Fibroblast of lung (primary cell): ENCODE results near the gene SERPINB10. TPM values are rescaled to one million over a fixed set of nuclear protein-coding genes. Genes with fewer than 3 reads are reported as not detected.

ENCODE experiments used
- DNase-seq, 2 donors: peaks; one replicate each; pipeline versions ENCODE4 v3.0.0 to v3.0.0-alpha.2; 2010; ENCODE audit warnings: low read depth in 2 of 2
- H2AFZ ChIP-seq: 2 replicates; pipeline ENCODE4 v1.5.1; 2012; ENCODE audit warnings: low read length, control low read depth, inconsistent platforms
- H3K27ac ChIP-seq: 2 replicates; pipeline ENCODE4 v1.5.1; 2011; ENCODE audit warnings: low read length, control low read depth; ENCODE audit not compliant: insufficient read depth
- H3K27me3 ChIP-seq: 2 replicates; pipeline ENCODE4 v1.5.1; 2011; ENCODE audit warnings: mild to moderate bottlenecking, low read length; ENCODE audit not compliant: control insufficient read depth, insufficient read depth
- H3K36me3 ChIP-seq: 2 replicates; pipeline ENCODE4 v1.5.1; 2011; ENCODE audit warnings: low read length; ENCODE audit not compliant: control insufficient read depth, insufficient read depth
- H3K4me1 ChIP-seq: 2 replicates; pipeline ENCODE4 v1.5.1; 2011; ENCODE audit warnings: low read length; ENCODE audit not compliant: control insufficient read depth, insufficient read depth; ENCODE audit errors: extremely low read depth
- H3K4me2 ChIP-seq: 2 replicates; pipeline ENCODE4 v1.5.1; 2011; ENCODE audit warnings: low read length, control low read depth; ENCODE audit not compliant: insufficient read depth; ENCODE audit errors: extremely low read depth
- H3K4me3 ChIP-seq, 4 experiments: fragments of 200-600 bp in 1 of 4; sonication (generic) in 1 of 4; replicated peaks in 1 of 4; 2 replicates each; pipeline ENCODE4 v1.5.1; 2011 to 2016; ENCODE audit warnings: low read length in 4 of 4, low read depth in 3 of 4, mild to moderate bottlenecking in 3 of 4, control low read depth in 2 of 4, inconsistent platforms in 1 of 4, mixed read lengths in 1 of 4; ENCODE audit not compliant: insufficient read depth in 1 of 4; ENCODE audit errors: control extremely low read depth in 1 of 4
- H3K79me2 ChIP-seq: 2 replicates; pipeline ENCODE4 v1.5.1; 2012; ENCODE audit warnings: mild to moderate bottlenecking, low read length, inconsistent platforms; ENCODE audit not compliant: control insufficient read depth, insufficient read depth
- H3K9ac ChIP-seq: 2 replicates; pipeline ENCODE4 v1.5.1; 2011; ENCODE audit warnings: mild to moderate bottlenecking, low read length, control low read depth; ENCODE audit not compliant: insufficient read depth
- H3K9me3 ChIP-seq: 2 replicates; pipeline ENCODE4 v1.5.1; 2012; ENCODE audit warnings: low read depth, low read length; ENCODE audit not compliant: control insufficient read depth, insufficient read depth
- H4K20me1 ChIP-seq: 2 replicates; pipeline ENCODE4 v1.5.1; 2011; ENCODE audit warnings: low read length; ENCODE audit not compliant: control insufficient read depth, insufficient read depth; ENCODE audit errors: extremely low read depth
- CTCF ChIP-seq, 2 donors: IDR thresholded peaks in 1 of 2; conservative IDR thresholded peaks in 1 of 2; 1 replicate in 1 of 2; 2 replicates in 1 of 2; pipeline ENCODE4 v1.5.1; 2011 to 2012; ENCODE audit warnings: low read length in 2 of 2, control low read depth in 1 of 2, inconsistent platforms in 1 of 2, low read depth in 1 of 2, mild to moderate bottlenecking in 1 of 2
- EZH2 ChIP-seq: IDR thresholded peaks from 2 replicates; pipeline ENCODE4 v1.5.1; 2012; ENCODE audit warnings: low read length, control low read depth, mild to moderate bottlenecking; ENCODE audit errors: missing control alignments
- polyA plus RNA-seq, 2 donors: library from polyadenylated mRNA; depleted of rRNA in 1 of 2; stranded (reverse) in 1 of 2; unstranded in 1 of 2; fragments of >200 nt; gene quantifications; 2 replicates each; pipeline ENCODE4 v1.2.1, GENCODE V29; 2011 to 2012; ENCODE audit warnings: missing spikeins in 1 of 2
- total RNA-seq: library from RNA; depleted of rRNA; stranded (reverse); fragments of >200 nt; gene quantifications from 2 replicates; pipeline ENCODE4 v1.2.1, GENCODE V29; 2014

The SERPINB10 gene
- total and polyA plus RNA-seq, 2 donors (not counting 1 experiment from before 2014, with no cell fraction given) = 0.08 TPM; not detected in 1

- Histone ChIP-seq H2AFZ (no peak overlapping the region), H3K27ac (no peak overlapping the region), H3K4me3 (no peak overlapping the region), H3K27me3 (peaks cover 4% of the 10 kb centered on the region), H3K9me3 (no peaks in the 10 kb centered on the region), H3K79me2 (no peaks in the 10 kb centered on the region), H3K4me2 (no peak overlapping the region), H4K20me1 (no peaks in the 10 kb centered on the region), H3K4me1 (no peaks in the 10 kb centered on the region), H3K36me3 (no peaks in the 10 kb centered on the region), H3K9ac (no peak overlapping the region)
- no peak for TF ChIP-seq CTCF (conservative IDR thresholded peaks at IDR 0.05 in 1 of 2, IDR thresholded peaks at IDR 0.05 in 1 of 2; ENCODE audit: low read depth in 1 of 2, low read length in 2 of 2)
- no peak for TF ChIP-seq EZH2
- DNase-seq = no peak
Observed at GRCh38 chr18:63962137-63962536, 54.4 kb downstream of the SERPINB10 start.

GRCh38 chr18:63963615-63964256 lies 56.0 kb downstream of the SERPINB10 start:
- no peaks in the 10 kb centered on the region for H3K79me2 ChIP-seq
- H3K4me3 ChIP-seq = no peak overlapping the region
- DNase-seq = peak; percentile 58 to 77
- no peaks in the 10 kb centered on the region for H3K36me3 ChIP-seq
- no peaks in the 10 kb centered on the region for H4K20me1 ChIP-seq
- H2AFZ ChIP-seq = no peak overlapping the region
- H3K9ac ChIP-seq = no peak overlapping the region
- H3K4me1 ChIP-seq = no peaks in the 10 kb centered on the region
- no peaks in the 10 kb centered on the region for H3K9me3 ChIP-seq
- peaks cover 2% of the 10 kb centered on the region for H3K27me3 ChIP-seq
- no peak overlapping the region for H3K4me2 ChIP-seq
- TF ChIP-seq CTCF (conservative IDR thresholded peaks at IDR 0.05 in 1 of 2, IDR thresholded peaks at IDR 0.05 in 1 of 2; ENCODE audit: low read depth in 1 of 2, low read length in 2 of 2) (peak; percentile 94 to 99), EZH2 (no peak)
- H3K27ac ChIP-seq = no peak overlapping the region

GRCh38 chr18:63964908-63965307 lies 57.1 kb downstream of the SERPINB10 start:
- TF ChIP-seq EZH2 (no peak), CTCF (conservative IDR thresholded peaks at IDR 0.05 in 1 of 2, IDR thresholded peaks at IDR 0.05 in 1 of 2; ENCODE audit: low read depth in 1 of 2, low read length in 2 of 2) (no peak)
- no peaks in the 10 kb centered on the region for H4K20me1 ChIP-seq
- no peak overlapping the region for H2AFZ ChIP-seq
- H3K9me3 ChIP-seq = no peaks in the 10 kb centered on the region
- H3K79me2 ChIP-seq = no peaks in the 10 kb centered on the region
- H3K4me3 ChIP-seq = no peak overlapping the region
- peaks cover 3% of the 10 kb centered on the region for H3K4me1 ChIP-seq
- H3K27me3 ChIP-seq = peaks cover 2% of the 10 kb centered on the region
- no peaks in the 10 kb centered on the region for H3K36me3 ChIP-seq
- DNase-seq = no peak
- H3K9ac ChIP-seq = no peak overlapping the region
- H3K4me2 ChIP-seq = no peak overlapping the region
- no peak overlapping the region for H3K27ac ChIP-seq
